SHP77 (cell line): Measurements from ENCODE around the gene ZNF335.

Experiments used
- DNase-seq, 2 experiments: peaks; one replicate each; lab custom pipeline; 2025; lab: John Stamatoyannopoulos, UW

The ZNF335 gene

GRCh38 chr20:45971675-45972499 lies at the start of gene ZNF335:
TSS of gene ZNF335 (minus strand) at chr20:45972203. CDS start at chr20:45971410, 793 bp downstream.
- DNase-seq = peak; percentile 84 to 90

GRCh38 chr20:46020555-46020954 lies 48.6 kb upstream of the ZNF335 start:
- no peak for DNase-seq

- DNase-seq = no peak
Observed at GRCh38 chr20:46018611-46019010, 46.6 kb upstream of the ZNF335 start.

GRCh38 chr20:46018112-46018511 lies 46.1 kb upstream of the ZNF335 start:
- DNase-seq = no peak

GRCh38 chr20:46017272-46017671 lies 45.3 kb upstream of the ZNF335 start:
- DNase-seq = no peak

GRCh38 chr20:46014517-46015396 lies 42.8 kb upstream of the ZNF335 start:
- no peak for DNase-seq

GRCh38 chr20:46013829-46014516 lies 42.0 kb upstream of the ZNF335 start:
- peak; percentile 74 to 80 for DNase-seq

- peak in 1 of 2 experiments; percentile 3 for DNase-seq
Observed at GRCh38 chr20:46013322-46013828, 41.4 kb upstream of the ZNF335 start.

- DNase-seq = no peak
Observed at GRCh38 chr20:46012921-46013320, 40.9 kb upstream of the ZNF335 start.

- peak in 1 of 2 experiments; percentile 30 for DNase-seq
Observed at GRCh38 chr20:46011631-46012482, 39.9 kb upstream of the ZNF335 start.

- no peak for DNase-seq
Observed at GRCh38 chr20:46010491-46011391, 38.7 kb upstream of the ZNF335 start.

GRCh38 chr20:46009816-46010215 lies 37.8 kb upstream of the ZNF335 start:
- no peak for DNase-seq

- no peak for DNase-seq
Observed at GRCh38 chr20:46007671-46008070, 35.7 kb upstream of the ZNF335 start.

- no peak for DNase-seq
Observed at GRCh38 chr20:46006964-46007363, 35.0 kb upstream of the ZNF335 start.

GRCh38 chr20:46006022-46006705 lies 34.2 kb upstream of the ZNF335 start:
- no peak for DNase-seq

GRCh38 chr20:46004889-46005473 lies 33.0 kb upstream of the ZNF335 start:
- no peak for DNase-seq

- DNase-seq = no peak
Observed at GRCh38 chr20:46004187-46004586, 32.2 kb upstream of the ZNF335 start.

- DNase-seq = no peak
Observed at GRCh38 chr20:46002008-46002407, 30.0 kb upstream of the ZNF335 start.

GRCh38 chr20:46001498-46001897 lies 29.5 kb upstream of the ZNF335 start:
- DNase-seq = no peak
